Activated CD4-positive, alpha-beta T cell treated with anti-CD3 and anti-CD28 coated beads, Interleukin-2, Interleukin-4, amounts not matched to agents 100 ng/mL and 50 ng/mL, durations not matched to agents 16 hours and 8 hours (primary cell): ENCODE measurements around the gene TEC.
"Not testable (repeated sequence)": the region's sequence is repeated elsewhere in the genome, so short reads cannot be mapped to it uniquely, and the experiment has no call there.

Experiments
- DNase-seq: peaks from one replicate; pipeline ENCODE4 v3.0.0-alpha.2; 2020; ENCODE audit warnings: low spot score

Gene TEC

DNA sequence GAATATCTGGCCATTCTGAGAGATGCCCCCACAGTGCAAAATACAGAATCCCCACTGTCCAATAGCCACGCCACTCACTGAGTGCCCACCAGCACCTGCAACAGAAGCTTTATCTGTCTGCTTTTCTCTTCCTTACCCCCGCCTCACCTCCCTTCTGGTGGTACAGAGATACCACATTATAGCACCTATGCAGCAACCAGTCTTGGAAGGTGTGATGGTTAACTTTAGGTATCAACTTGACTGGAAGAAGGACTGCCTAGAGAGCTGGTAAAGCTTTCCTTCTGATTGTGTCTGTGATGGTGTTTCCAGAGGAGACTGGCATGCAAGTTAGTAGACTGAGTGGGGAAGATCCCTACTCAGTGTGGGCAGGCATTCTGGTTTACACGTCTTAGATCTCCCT, 73.8 kb downstream of the TEC start:
- DNase-seq = no peak

DNA sequence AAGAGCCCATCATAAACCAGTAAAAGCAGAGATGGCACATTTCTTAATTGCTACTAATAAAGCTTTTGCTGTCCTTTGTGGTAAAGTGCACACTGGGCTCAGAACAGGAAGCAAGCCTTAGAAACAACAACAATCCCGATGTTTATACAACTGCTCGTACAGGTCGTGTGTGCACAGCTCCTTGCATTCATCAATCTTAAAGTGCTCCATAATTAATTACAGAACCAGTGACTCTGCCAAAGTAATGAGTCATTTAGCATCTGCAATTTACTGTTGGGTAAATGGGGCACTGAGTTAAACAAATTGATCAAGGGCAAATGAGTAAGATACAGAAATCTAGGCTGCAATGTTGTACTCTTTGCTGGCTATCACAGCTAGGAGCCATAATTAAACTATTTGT, 74.3 kb downstream of the TEC start:
- no peak for DNase-seq

DNA sequence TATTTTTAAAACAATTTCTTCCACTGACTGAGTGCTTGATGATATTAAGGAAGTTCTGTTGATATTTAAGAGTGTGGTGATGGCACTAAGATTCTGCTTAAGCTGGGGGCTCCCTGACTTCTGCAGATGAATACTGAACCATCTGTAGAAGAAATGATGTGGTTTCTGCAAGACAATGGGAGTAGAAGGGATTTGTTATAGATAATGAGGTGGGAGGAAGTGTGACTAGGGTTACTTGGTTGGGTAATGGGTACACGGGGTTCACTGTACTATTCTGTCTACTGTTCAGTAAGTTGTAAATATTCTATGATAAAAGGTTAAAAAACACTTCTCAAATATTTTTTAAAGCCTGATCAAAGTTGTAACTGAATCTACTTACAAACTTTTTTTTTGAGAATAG, 74.7 kb downstream of the TEC start:
- DNase-seq = no peak

DNA sequence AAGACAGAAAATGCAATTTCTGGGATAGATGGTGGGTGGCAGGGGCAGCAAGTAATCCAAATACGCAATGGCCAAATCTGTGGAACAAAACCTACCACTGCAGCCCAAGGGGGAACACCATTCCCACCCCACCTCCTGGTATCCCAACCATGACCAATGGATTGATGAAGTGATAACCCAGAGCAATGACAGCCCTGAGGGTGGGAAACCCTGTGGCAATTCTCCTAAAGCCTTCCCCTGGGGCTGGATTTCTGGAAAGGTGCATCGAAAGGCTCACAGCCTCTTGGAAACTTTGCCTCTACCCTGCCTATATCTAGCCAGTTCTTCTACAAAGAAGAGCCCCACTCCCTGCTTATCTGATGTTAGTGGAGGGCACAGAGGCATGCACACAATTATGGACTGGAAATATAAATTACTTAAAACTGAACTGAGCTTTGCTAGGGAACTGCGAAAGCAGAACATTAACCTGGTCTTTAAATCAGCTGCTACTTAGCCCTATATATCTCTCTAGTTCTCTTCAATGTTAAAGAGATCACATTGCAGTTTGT, 75.6 kb downstream of the TEC start:
- no peak for DNase-seq

DNA sequence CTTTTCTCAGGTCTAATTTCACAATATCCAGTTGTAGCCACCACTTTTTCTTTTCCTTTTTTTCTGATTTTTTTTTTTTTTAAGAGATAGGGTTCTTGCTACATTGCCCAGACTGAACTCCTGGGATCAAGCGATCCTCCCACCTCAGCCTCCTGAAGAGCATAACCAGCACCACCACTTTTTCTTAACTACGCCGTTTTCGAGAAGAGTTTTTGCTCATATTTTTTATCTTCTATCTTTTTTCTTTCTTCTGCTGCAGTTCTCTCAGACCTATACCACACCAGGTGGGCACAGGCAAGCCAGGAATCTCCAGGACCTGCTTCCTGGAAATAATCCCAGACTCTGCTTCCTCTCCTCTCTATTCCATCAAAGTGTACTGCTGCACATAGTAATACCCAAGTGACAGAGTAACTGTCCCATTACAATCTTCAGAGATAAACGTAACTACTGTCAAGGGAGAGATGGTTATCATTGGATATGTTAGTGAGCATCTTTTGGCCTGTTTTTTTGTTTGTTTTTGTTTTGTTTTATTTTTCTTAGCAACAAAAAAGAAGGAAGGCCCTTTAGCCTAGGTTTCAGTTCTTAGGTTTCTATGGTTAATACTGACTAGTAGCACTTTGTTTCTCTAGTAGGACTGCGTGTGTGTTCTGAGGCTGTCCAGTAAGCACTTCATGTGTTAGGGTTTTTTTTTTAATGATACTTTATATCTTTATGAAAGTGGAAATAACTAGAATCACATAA, 76.4 kb downstream of the TEC start:
- no peak for DNase-seq

DNA sequence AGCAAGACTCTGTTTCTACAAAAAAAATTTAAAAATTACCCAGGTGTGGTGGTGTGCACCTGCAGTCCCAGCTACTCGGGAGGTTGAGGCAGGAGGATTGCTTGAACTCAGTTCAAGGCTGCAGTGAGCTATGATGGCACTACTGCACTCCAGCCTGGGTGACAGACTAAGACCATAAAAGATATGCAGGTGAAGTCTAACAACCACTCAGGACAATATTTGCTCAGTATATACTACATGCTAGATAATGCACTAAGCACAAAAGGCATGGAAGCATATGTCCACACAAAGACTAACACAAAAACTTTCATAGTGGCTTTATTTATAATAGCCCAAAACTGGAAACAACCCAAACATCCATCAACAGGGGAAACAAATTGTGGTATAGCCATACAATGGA, 77.9 kb downstream of the TEC start:
- no peak for DNase-seq

DNA sequence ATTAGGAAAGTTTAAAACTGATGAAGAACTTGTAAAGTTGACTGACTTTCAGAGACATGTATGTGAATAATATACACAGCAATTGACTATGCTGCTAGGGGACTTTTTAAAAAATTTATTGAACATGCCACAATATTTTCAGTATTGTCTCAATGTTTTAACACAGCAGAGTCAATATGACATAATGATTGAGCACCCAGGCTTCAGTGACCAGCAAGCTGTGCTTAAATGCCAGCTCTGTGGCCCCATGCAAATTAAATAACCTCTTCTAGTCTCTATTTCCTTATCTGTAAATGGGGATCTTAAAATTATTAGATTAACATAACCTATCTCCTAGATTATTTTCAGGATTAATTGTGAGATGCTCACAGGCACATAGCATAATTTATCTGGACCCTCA, 78.8 kb downstream of the TEC start:
- DNase-seq = no peak

DNA sequence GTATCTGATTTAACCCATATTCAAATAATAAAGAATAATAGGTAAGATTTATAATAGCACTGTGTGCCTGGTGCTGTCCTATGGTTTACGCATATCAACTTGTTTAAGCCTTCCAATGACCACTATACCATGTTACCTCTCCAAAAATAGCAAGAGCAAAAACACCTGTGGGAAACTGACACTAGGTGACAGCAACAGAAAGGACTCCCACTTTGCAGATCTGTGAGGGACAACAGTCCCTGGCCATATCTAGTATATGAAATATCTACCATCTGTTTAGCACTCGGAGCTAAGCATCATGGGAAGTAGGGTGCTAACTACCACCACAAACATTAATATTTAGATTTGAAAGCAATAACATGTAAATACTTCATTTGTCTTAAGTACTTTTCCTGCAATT, 79.9 kb downstream of the TEC start:
- DNase-seq = no peak

DNA sequence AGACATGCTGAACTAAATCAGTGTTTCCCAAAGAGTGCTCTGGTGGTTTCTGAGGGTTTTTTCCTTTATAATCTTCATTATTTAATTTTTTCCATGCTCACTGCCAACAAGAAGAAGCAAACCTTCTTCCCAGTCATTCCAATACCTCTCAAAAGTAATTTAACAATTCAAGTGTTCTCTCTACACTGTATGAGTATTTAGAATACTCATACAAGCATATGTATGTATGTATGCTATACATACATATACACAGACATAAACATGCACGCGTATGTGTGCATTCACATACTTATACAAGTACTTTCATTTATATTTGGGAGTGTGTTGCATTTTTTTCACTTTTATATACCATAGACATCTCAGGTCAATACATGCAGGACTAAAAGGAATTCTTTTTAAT, 81.2 kb downstream of the TEC start:
- no peak for DNase-seq

DNA sequence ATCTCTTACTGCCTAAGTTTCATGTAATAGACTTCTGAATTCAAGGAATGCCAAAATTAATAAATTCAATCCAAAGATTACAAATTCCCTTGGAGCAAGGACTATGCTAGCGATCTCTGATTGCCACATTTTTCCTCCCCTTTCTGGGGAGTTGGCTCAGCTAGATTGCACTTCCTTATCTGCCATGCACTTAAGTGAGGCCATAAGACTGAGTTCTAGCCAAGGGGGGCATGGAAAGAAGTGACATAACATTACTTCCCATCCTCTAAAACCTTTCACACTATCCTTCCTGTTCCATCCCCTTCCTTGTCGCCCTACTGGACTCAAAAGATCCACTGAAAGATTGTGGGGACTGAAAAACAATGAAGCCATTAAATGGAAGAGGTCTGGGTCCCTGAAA, 81.8 kb downstream of the TEC start:
- no peak for DNase-seq

DNA sequence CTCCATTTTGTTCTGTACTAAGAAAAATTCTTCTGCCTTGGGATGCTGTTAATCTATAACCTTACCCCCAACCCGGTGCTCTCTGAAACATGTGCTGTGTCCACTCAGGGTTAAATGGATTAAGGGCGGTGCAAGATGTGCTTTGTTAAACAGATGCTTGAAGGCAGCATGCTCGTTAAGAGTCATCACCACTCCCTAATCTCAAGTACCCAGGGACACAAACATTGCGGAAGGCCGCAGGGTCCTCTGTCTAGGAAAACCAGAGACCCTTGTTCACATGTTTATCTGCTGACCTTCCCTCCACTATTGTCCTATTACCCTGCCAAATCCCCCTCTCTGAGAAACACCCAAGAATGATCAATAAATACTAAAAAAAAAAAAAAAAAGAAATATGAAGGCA, 82.6 kb downstream of the TEC start:
- DNase-seq = not testable (repeated sequence)

DNA sequence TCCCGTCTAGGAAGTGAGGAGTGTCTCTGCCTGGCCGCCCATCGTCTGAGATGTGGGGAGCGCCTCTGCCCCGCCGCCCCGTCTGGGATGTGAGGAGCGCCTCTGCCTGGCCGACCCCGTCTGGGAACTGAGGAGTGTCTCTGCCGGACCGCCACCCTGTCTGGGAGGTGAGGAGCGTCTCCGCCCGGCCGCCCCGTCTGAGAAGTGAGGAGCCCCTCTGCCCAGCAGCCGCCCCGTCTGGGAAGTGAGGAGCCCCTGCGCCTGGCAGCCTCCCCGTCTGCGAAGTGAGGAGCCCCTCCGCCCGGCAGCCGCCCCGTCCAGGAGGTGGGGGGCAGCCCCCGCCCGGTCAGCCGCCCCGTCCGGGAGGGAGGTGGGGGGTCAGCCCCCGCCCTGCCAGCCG, 83.2 kb downstream of the TEC start:
- not testable (repeated sequence) for DNase-seq

DNA sequence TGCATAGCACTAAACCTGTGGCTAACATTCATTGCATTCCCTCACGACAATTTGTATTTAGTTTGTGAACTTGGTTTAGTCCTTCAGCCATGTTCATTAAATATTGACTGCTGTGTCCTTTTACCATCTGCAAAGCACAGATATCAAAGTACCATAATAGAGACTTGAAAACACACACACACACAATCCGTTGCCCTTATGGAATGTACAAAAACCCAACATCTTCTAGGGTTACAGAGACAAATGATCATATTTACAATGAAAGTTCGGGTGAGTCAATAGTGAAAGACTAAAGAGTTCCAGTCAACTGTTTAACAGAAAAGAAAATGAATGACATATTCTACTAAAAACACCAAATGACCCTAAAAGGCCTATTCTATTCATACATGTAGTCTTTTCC, 84.8 kb downstream of the TEC start:
- DNase-seq = no peak

DNA sequence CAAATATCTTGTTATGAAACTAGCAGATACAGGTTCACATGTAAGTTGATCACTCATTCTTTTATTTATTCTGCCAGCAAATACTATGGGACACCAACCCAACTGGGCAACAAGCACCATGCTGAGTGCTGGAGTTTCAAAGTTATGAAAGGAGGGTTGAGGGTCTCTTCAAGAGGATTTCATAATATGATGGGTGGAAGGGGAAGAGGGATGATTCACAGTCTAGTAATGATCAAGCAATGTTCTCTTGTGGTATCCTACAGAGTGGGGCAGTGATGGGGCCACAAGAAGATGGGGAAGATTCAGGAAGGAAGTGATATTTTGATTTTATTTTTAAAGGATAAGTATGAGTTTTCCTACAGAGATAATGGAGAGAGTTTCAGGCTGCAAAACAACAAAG, 89.4 kb downstream of the TEC start:
- no peak for DNase-seq

DNA sequence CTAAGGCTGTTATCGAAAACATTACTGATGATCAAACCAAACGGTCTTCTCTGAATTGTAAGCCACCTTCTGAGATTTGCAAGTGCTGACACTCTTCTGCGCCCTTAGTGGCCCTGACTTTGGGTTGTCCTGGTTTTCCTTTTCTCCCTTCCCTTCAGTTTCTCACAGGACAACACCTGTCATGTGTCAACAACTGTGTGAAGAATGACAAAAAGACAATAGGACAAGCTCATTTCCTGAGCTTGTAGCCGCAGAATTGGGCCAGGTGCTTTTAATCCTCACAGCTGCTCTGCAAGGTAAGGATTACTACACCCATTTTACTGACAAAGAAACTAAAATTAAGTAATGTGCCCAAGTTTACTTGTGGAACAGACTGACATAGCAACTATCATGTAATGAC, 90.7 kb downstream of the TEC start:
- no peak for DNase-seq

DNA sequence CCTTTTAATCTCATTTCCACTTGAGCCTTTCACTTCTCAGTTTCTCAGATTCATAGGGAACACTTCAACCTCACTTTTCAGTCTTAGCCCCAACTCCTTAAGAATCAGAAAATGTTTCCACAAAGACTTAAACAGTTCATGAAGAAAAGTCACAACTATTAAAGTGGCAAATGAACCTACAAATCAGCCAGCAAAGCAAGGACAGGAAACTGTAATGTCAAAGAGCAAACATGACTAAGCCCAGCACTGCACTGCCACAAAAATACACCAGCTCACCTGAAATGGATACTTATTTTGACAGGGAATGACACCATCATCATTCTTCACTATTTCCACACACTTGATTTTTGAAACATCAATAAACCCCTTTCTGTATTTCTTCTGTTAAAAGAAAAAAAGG, 93.8 kb downstream of the TEC start:
- DNase-seq = no peak

DNA sequence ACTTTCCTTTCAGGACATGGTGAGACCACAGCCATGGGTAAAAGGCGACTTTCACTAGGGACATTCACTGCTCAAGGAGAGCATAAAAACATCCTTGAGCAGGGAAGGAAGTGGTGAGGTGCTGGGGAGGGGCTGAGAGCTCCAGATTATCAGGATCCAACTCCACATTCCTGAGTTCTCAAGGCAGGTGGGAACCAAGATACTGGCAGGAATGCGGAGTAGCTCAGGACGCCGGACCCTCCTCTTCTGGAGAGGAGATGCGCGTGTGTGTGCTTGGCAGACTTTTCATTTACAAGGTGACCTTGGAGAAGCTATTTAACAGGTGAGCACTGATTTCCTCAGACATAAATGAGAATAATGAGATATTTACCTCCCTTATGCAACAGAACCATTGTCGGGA, 94.3 kb downstream of the TEC start:
- no peak for DNase-seq

DNA sequence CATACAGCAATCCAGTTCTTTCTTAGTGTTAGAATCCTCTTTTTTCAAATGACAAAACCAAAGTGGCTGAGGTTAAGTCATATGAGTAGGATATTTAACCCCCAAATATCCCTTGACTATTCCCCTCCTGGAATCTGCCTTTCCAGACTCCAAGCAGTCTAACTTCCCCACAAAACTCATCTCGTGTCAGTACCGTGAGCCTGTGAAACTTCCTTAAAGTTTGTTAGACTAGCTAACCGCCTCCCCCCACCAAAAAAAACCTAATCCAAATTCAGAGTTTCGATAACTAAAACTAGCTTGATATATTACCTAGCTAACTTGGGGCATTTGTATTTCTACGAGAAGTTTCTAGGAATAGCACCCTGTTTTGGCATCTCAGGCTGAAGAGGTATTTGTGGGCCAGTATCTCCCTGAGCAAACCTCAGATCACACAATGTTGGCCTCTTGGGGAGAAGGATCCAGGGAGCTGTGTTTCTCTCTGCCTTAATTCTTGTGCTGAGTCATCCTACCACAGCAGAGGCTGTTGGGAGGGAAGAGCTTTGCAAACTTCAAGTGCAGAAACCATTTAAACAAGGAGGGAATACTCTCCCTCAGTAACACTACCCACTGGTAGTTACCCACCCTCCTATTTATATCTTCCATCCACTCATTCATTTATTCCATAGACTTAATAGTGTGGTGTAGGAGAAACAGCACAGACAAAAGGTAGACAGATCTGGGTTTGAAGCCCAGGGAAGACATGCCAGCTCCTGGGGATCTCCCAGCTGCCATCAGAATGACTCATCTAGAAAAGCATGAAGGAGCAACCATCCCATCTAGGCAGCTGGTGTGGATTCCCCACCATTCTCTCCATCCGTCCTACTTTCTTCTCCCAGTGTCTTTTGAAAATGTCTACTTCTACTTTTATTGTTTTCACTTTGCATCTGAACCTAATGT, 96.3 kb downstream of the TEC start:
- no peak for DNase-seq

DNA sequence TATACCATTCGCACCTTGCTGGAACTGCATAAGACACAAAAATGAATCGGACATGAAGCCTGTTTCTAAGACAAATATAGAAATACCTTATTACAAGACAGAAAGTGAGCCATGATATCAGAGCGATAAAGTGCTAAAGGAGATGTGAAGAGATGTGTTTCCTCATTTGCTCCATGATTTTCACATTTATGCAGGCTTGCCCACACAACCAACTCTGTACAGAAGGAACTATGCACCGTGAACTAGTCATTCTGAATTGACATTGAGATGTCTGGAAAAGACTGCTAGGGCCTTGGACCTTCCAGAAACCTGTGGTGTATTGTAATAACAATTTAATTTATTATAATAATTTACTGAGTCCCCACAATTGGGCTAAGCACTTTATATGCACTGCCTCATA, 97.0 kb downstream of the TEC start:
- no peak for DNase-seq

DNA sequence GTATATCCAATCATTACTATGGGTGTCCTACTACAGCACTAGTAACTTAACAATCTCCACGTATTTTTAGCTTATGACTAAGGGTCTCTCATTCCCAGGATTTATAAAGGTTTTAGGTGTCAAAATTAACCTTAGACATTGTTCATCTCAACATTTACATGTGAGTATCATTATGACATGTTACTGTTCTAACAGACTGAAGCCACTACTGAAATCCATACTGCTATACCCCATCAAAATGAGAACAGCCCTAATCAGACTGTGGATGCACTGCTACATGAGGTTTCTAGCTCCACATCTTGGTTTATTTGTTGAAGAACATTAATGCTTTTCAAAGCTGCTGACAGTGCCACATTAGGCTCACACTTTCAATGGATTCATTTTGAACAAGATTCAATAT, 100.0 kb downstream of the TEC start:
- DNase-seq = no peak

DNA sequence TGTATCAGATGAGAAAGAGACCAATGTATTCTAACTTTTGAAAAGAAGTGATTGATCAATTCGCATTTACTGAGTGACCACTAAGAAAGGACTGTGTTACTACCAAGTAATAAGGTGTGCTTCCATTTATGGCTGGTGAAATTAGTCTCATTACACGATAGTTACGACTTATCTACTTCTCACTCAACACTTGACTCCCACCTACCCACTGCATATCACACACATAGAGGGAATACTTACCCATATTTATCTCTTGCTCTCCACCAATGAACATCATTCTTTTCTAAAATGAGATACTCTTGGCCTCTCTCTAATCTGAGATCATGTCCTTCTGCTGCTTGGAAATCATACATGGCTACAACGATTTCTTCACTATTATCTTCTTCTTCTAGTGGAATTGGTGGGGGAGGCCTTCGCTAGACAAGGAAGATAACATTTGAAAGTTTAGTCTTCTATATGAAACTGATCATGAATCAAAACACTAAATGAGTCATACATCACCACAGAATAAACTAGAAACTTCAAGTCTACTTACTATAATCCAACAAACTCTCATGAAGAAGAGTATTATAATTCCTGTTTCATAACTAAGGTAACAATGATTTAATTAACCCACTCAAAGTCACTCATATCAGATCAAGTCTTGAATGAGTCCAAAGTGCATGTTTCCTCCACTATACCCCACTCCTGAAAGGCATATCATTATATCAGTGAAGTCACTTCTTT, 101.9 kb downstream of the TEC start:
- DNase-seq = no peak

DNA sequence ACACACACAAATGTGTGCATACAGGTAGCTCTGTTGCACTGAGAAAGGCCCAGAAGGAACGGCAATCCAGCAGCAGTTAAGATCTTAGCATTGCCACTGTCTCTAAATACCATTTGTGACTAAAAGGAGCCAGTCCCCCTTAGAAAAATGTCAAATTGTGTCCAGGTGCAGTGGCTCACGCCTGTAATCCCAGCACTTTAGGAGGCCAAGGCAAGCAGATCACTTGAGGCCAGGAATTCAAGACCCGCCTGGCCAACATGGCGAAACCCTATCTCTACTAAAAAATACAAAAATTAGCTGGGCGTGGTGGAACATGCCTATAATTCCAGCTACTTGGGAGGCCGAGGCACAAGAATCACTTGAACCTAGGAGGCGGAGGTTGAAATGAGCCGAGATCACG, 105.1 kb downstream of the TEC start:
- not testable (repeated sequence) for DNase-seq

DNA sequence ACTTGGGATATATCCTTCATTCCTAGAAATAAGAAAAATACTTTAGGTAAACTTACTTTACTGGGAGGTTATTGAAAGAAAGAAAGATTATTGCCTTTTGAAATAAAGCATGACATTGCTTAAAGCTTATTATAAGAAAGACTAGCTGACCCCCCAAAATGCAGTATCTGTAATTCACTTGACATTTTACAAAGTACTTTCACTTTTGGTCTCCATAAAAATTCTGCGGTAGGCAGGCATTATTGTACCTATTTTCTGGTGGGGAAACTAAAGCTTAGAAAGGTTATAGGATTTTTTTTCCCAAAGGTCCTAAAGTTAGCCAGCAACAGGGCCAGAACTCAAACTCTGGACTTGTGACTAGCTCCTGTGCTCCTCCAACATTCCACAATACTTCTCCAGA, 105.9 kb downstream of the TEC start:
- DNase-seq = no peak
